ENCODE measurements around the gene TCF12. TPM values are rescaled to one million over a fixed set of nuclear protein-coding genes. Genes with fewer than 3 reads are reported as not detected.

Gene TCF12
- polyA plus RNA-seq, 2 donors: 6.8 to 9.5 TPM

GRCh38 chr15:56968821-56969220, 50.4 kb downstream of the TCF12 start:
- Histone ChIP-seq H3K4me1 (ENCODE audit: control insufficient read depth in 2 of 2, insufficient read depth in 2 of 2, low read length in 1 of 2) (peaks cover 2% of the 10 kb centered on the region in 2 donors), H3K9me3 (ENCODE audit: control insufficient read depth in 2 of 2, insufficient read depth in 1 of 2, low read depth in 1 of 2, low read length in 1 of 2) (no peaks in the 10 kb centered on the region), H3K27ac (ENCODE audit: low read depth in 2 of 2, low read length in 1 of 2) (peak overlapping the region in 1 of 2 donors; percentile 59), H3K36me3 (ENCODE audit: control insufficient read depth in 2 of 2, insufficient read depth in 2 of 2, low read length in 1 of 2) (no peaks in the 10 kb centered on the region), H3K4me3 (ENCODE audit: low read depth in 1 of 2, low read length in 2 of 2) (peak overlapping the region in 1 of 2 donors; percentile 30), H3K27me3 (ENCODE audit: control insufficient read depth in 1 of 2, insufficient read depth in 2 of 2, low read length in 2 of 2) (no peaks in the 10 kb centered on the region)
- WGBS, 2 donors: 96 to 98% methylated on average over 1 of the region's 1 CpG

DNA sequence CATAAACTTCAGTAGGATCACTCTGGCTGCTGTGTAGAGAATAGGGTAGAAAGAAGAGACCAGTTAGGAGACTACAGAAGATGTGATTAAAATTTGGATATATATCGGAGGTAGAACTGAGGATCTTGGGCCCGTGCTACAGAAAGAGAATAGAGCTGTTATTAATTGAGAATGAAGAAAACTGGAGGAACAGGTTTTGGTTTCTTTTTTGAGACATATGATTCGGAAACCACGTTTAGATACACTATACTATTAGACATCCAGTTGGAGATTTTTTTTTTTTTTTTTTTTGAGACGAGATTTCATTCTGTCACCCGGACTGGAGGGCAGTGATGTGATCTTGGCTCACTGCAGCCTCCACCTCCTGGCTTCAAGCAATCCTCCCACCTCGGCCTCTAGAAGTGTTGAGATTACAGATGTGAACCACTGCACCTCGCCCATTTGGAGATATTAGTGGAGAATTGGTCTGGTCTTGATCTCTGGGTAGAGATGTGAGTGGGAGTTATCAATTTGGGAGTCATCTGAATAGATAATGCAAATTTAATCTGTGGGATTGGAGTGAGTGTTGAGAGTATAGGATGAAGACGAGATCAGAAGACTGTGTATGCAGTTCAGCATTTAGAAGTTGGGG, 50.9 kb downstream of the TCF12 start:
- Histone ChIP-seq H3K4me1 (ENCODE audit: control insufficient read depth in 2 of 2, insufficient read depth in 2 of 2, low read length in 1 of 2) (peaks cover 2% of the 10 kb centered on the region in 2 donors), H3K36me3 (ENCODE audit: control insufficient read depth in 2 of 2, insufficient read depth in 2 of 2, low read length in 1 of 2) (no peaks in the 10 kb centered on the region), H3K4me3 (ENCODE audit: low read depth in 1 of 2, low read length in 2 of 2) (peak overlapping the region in 1 of 2 donors; percentile 30), H3K9me3 (ENCODE audit: control insufficient read depth in 2 of 2, insufficient read depth in 1 of 2, low read depth in 1 of 2, low read length in 1 of 2) (no peaks in the 10 kb centered on the region), H3K27ac (ENCODE audit: low read depth in 2 of 2, low read length in 1 of 2) (peak overlapping the region in 1 of 2 donors; percentile 59), H3K27me3 (ENCODE audit: control insufficient read depth in 1 of 2, insufficient read depth in 2 of 2, low read length in 2 of 2) (no peaks in the 10 kb centered on the region)
- WGBS, 2 donors: 48 to 58% methylated on average over 9 of the region's 9 CpGs

DNA sequence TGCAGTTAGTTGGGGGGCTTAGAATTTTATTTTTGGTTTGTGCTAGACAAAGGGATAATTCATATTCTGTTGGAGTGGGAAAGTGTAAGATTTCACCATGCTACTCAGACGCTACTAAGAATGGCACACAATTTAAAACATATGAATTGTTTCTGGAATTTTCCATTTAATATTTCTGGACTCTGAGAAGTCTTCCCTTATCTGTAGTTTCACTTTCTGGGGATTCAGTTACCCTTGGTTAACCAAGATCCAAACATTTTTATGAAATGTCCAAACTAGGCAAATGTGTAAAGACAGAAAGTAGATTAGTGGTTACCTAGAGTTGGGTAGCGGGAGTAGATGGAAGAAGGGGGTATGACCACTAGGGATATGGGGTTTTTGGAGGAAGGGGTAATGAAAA, 53.1 kb downstream of the TCF12 start:
- H3K9me3 ChIP-seq (ENCODE audit: control insufficient read depth in 2 of 2, insufficient read depth in 1 of 2, low read depth in 1 of 2, low read length in 1 of 2): no peaks in the 10 kb centered on the region
- H3K36me3 ChIP-seq (ENCODE audit: control insufficient read depth in 2 of 2, insufficient read depth in 2 of 2, low read length in 1 of 2): no peaks in the 10 kb centered on the region
- no peaks in the 10 kb centered on the region for H3K27me3 ChIP-seq (ENCODE audit: control insufficient read depth in 1 of 2, insufficient read depth in 2 of 2, low read length in 2 of 2)
- no peak overlapping the region for H3K27ac ChIP-seq (ENCODE audit: low read depth in 2 of 2, low read length in 1 of 2)
- WGBS, 2 donors: 89 to 93% methylated on average over 2 of the region's 2 CpGs
- peaks cover 2% of the 10 kb centered on the region in 2 donors for H3K4me1 ChIP-seq (ENCODE audit: control insufficient read depth in 2 of 2, insufficient read depth in 2 of 2, low read length in 1 of 2)
- no peak overlapping the region for H3K4me3 ChIP-seq (ENCODE audit: low read depth in 1 of 2, low read length in 2 of 2)

DNA sequence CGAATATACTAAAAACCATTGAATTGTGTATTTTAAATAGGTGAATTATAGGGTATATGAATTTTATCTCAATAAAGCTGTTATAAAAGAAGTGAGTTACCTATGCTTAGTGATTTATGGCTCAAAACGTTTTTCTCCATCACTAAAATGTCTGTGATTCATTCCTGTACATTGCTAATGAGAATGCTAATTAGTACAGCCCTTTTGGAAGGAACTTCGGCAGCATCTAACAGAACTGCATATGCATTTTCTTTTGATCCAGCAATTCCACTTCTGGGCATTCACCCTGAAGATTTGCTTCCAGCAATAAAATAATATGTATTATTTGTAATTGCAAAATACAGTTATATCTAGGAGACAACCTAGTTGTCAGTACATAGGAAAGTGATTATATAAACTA, 53.6 kb downstream of the TCF12 start:
- no peaks in the 10 kb centered on the region for H3K9me3 ChIP-seq (ENCODE audit: control insufficient read depth in 2 of 2, insufficient read depth in 1 of 2, low read depth in 1 of 2, low read length in 1 of 2)
- H3K4me3 ChIP-seq (ENCODE audit: low read depth in 1 of 2, low read length in 2 of 2): no peak overlapping the region
- peaks cover 2% of the 10 kb centered on the region in 2 donors for H3K4me1 ChIP-seq (ENCODE audit: control insufficient read depth in 2 of 2, insufficient read depth in 2 of 2, low read length in 1 of 2)
- H3K36me3 ChIP-seq (ENCODE audit: control insufficient read depth in 2 of 2, insufficient read depth in 2 of 2, low read length in 1 of 2): no peaks in the 10 kb centered on the region
- H3K27me3 ChIP-seq (ENCODE audit: control insufficient read depth in 1 of 2, insufficient read depth in 2 of 2, low read length in 2 of 2): no peaks in the 10 kb centered on the region
- WGBS, 2 donors: 61 to 62% methylated on average over 3 of the region's 3 CpGs
- H3K27ac ChIP-seq (ENCODE audit: low read depth in 2 of 2, low read length in 1 of 2): no peak overlapping the region

DNA sequence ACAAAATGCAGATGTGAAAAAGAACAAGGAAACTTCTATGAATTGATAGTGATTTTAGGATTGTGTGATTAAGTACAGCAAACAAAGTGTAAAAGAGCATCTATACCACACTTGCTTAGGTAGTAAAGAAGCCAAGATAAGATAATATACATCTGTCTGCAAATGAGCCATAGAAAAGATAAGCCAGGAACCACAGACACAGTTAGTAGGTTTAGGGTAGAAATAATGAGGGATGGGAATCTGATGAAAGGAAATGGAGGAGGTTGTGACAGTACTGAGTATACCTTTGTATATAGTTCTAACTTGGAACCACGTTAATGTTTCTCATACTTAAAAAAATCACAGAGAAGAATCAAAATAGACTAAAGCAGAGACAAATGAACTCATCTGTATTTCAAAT, 54.0 kb downstream of the TCF12 start:
- Histone ChIP-seq H3K27ac (ENCODE audit: low read depth in 2 of 2, low read length in 1 of 2) (no peak overlapping the region), H3K4me1 (ENCODE audit: control insufficient read depth in 2 of 2, insufficient read depth in 2 of 2, low read length in 1 of 2) (peaks cover 2% of the 10 kb centered on the region in 2 donors), H3K27me3 (ENCODE audit: control insufficient read depth in 1 of 2, insufficient read depth in 2 of 2, low read length in 2 of 2) (no peaks in the 10 kb centered on the region), H3K9me3 (ENCODE audit: control insufficient read depth in 2 of 2, insufficient read depth in 1 of 2, low read depth in 1 of 2, low read length in 1 of 2) (no peaks in the 10 kb centered on the region), H3K36me3 (ENCODE audit: control insufficient read depth in 2 of 2, insufficient read depth in 2 of 2, low read length in 1 of 2) (no peaks in the 10 kb centered on the region), H3K4me3 (ENCODE audit: low read depth in 1 of 2, low read length in 2 of 2) (no peak overlapping the region)
- 54 to 69% methylated on average over 1 of the region's 1 CpG for WGBS, 2 donors

DNA sequence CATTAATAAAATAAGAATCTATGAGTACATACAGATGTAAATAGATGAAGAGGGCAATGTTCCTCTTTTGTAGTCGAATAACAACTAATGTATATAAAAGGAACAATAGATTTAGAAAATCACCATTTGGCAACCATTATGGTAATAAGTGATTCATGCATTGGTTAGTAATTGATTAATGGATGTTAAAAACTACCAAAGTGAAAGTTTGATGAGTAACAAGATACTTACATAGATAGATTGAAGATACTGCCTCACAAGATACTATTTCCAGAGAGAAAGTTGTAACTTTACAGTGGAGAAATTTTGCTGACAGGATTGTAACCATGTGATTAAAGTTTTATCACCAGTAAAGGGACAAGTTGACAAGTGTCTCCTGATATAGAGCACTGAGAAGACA, 55.0 kb downstream of the TCF12 start:
- Histone ChIP-seq H3K27ac (ENCODE audit: low read depth in 2 of 2, low read length in 1 of 2) (no peak overlapping the region), H3K9me3 (ENCODE audit: control insufficient read depth in 2 of 2, insufficient read depth in 1 of 2, low read depth in 1 of 2, low read length in 1 of 2) (no peaks in the 10 kb centered on the region), H3K4me1 (ENCODE audit: control insufficient read depth in 2 of 2, insufficient read depth in 2 of 2, low read length in 1 of 2) (peaks cover 2% of the 10 kb centered on the region in 2 donors), H3K4me3 (ENCODE audit: low read depth in 1 of 2, low read length in 2 of 2) (no peak overlapping the region), H3K27me3 (ENCODE audit: control insufficient read depth in 1 of 2, insufficient read depth in 2 of 2, low read length in 2 of 2) (no peaks in the 10 kb centered on the region), H3K36me3 (ENCODE audit: control insufficient read depth in 2 of 2, insufficient read depth in 2 of 2, low read length in 1 of 2) (no peaks in the 10 kb centered on the region)
- WGBS, 2 donors: 80% methylated on average over 1 of the region's 1 CpG

DNA sequence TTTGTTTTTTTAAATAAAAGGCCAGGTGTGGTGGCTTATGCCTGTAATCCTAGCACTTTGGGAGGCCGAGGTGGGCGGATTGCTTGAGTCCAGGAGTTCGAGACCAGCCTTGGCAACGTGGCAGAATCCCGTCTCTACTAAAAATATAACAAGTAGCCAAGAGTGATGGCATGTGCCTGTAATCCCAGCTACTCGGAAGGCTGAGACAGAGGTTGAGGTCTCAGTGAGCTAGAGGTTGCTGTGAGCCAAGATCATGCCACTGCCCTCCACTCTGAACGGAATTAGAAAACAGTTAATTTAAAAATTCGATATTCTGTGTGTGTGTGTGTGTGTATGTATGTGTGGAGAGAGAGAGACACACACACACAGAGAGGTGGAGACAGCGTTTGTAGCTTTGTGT, 58.8 kb downstream of the TCF12 start:
- Histone ChIP-seq H3K27ac (ENCODE audit: low read depth in 2 of 2, low read length in 1 of 2) (no peak overlapping the region), H3K36me3 (ENCODE audit: control insufficient read depth in 2 of 2, insufficient read depth in 2 of 2, low read length in 1 of 2) (no peaks in the 10 kb centered on the region), H3K9me3 (ENCODE audit: control insufficient read depth in 2 of 2, insufficient read depth in 1 of 2, low read depth in 1 of 2, low read length in 1 of 2) (no peaks in the 10 kb centered on the region), H3K4me1 (ENCODE audit: control insufficient read depth in 2 of 2, insufficient read depth in 2 of 2, low read length in 1 of 2) (no peaks in the 10 kb centered on the region), H3K4me3 (ENCODE audit: low read depth in 1 of 2, low read length in 2 of 2) (no peak overlapping the region), H3K27me3 (ENCODE audit: control insufficient read depth in 1 of 2, insufficient read depth in 2 of 2, low read length in 2 of 2) (no peaks in the 10 kb centered on the region)
- WGBS, 2 donors: 82 to 84% methylated on average over 9 of the region's 9 CpGs

GRCh38 chr15:56978898-56979662, 60.6 kb downstream of the TCF12 start:
- no peak overlapping the region for H3K27ac ChIP-seq (ENCODE audit: low read depth in 2 of 2, low read length in 1 of 2)
- no peaks in the 10 kb centered on the region for H3K27me3 ChIP-seq (ENCODE audit: control insufficient read depth in 1 of 2, insufficient read depth in 2 of 2, low read length in 2 of 2)
- no peaks in the 10 kb centered on the region for H3K36me3 ChIP-seq (ENCODE audit: control insufficient read depth in 2 of 2, insufficient read depth in 2 of 2, low read length in 1 of 2)
- no peaks in the 10 kb centered on the region for H3K4me1 ChIP-seq (ENCODE audit: control insufficient read depth in 2 of 2, insufficient read depth in 2 of 2, low read length in 1 of 2)
- no peaks in the 10 kb centered on the region for H3K9me3 ChIP-seq (ENCODE audit: control insufficient read depth in 2 of 2, insufficient read depth in 1 of 2, low read depth in 1 of 2, low read length in 1 of 2)
- 76 to 77% methylated on average over 2 of the region's 2 CpGs for WGBS, 2 donors
- no peak overlapping the region for H3K4me3 ChIP-seq (ENCODE audit: low read depth in 1 of 2, low read length in 2 of 2)

GRCh38 chr15:56980473-56980872, 62.0 kb downstream of the TCF12 start:
- 97 to 98% methylated on average over 3 of the region's 3 CpGs for WGBS, 2 donors
- Histone ChIP-seq H3K9me3 (ENCODE audit: control insufficient read depth in 2 of 2, insufficient read depth in 1 of 2, low read depth in 1 of 2, low read length in 1 of 2) (no peaks in the 10 kb centered on the region), H3K4me3 (ENCODE audit: low read depth in 1 of 2, low read length in 2 of 2) (no peak overlapping the region), H3K27me3 (ENCODE audit: control insufficient read depth in 1 of 2, insufficient read depth in 2 of 2, low read length in 2 of 2) (no peaks in the 10 kb centered on the region), H3K36me3 (ENCODE audit: control insufficient read depth in 2 of 2, insufficient read depth in 2 of 2, low read length in 1 of 2) (no peaks in the 10 kb centered on the region), H3K27ac (ENCODE audit: low read depth in 2 of 2, low read length in 1 of 2) (no peak overlapping the region), H3K4me1 (ENCODE audit: control insufficient read depth in 2 of 2, insufficient read depth in 2 of 2, low read length in 1 of 2) (no peaks in the 10 kb centered on the region)

GRCh38 chr15:56981160-56981559, 62.7 kb downstream of the TCF12 start:
- Histone ChIP-seq H3K27ac (ENCODE audit: low read depth in 2 of 2, low read length in 1 of 2) (no peak overlapping the region), H3K4me1 (ENCODE audit: control insufficient read depth in 2 of 2, insufficient read depth in 2 of 2, low read length in 1 of 2) (no peaks in the 10 kb centered on the region), H3K27me3 (ENCODE audit: control insufficient read depth in 1 of 2, insufficient read depth in 2 of 2, low read length in 2 of 2) (no peaks in the 10 kb centered on the region), H3K4me3 (ENCODE audit: low read depth in 1 of 2, low read length in 2 of 2) (no peak overlapping the region), H3K36me3 (ENCODE audit: control insufficient read depth in 2 of 2, insufficient read depth in 2 of 2, low read length in 1 of 2) (no peaks in the 10 kb centered on the region), H3K9me3 (ENCODE audit: control insufficient read depth in 2 of 2, insufficient read depth in 1 of 2, low read depth in 1 of 2, low read length in 1 of 2) (no peaks in the 10 kb centered on the region)
- 88 to 93% methylated on average over 3 of the region's 3 CpGs for WGBS, 2 donors
